Left kidney (tissue), 8 donors: ENCODE results near the gene IVNS1ABP. TPM values are rescaled to one million over a fixed set of nuclear protein-coding genes. Genes with fewer than 3 reads are reported as not detected.
A peak's percentile ranks its signal among the peaks of the same experiment; 100 is the strongest.
"Not testable (repeated sequence)": the region's sequence is repeated elsewhere in the genome, so short reads cannot be mapped to it uniquely, and the experiment has no call there.

Experiments
- DNase-seq: peaks from one replicate; pipeline ENCODE4 v3.0.0-alpha.2; 2013
- long read RNA-seq, 8 donors: transcript quantifications; one replicate each; lab custom pipeline, GENCODE V29; 2026
- polyA plus RNA-seq: library from polyadenylated mRNA; unstranded; fragments of 120-200 nt; gene quantifications from one replicate; pipeline ENCODE4 v1.2.1, GENCODE V29; 2013; ENCODE audit not compliant: insufficient read length

Gene IVNS1ABP
- polyA plus RNA-seq: 334 TPM
- long read RNA-seq, donor 1, full-length matches to known transcripts: 32 of 169 reads
- long read RNA-seq, donor 1, partial matches to known transcripts: 137 of 169 reads
- long read RNA-seq, donor 1, other reads (novel, unspliced or antisense): 0 of 169 reads
- long read RNA-seq, donor 2, full-length matches to known transcripts: 28 of 138 reads
- long read RNA-seq, donor 2, partial matches to known transcripts: 104 of 138 reads
- long read RNA-seq, donor 2, other reads (novel, unspliced or antisense): 6 of 138 reads
- long read RNA-seq, donor 3, full-length matches to known transcripts: 34 of 107 reads
- long read RNA-seq, donor 3, partial matches to known transcripts: 73 of 107 reads
- long read RNA-seq, donor 3, other reads (novel, unspliced or antisense): 0 of 107 reads
- long read RNA-seq, donor 4, full-length matches to known transcripts: 2 of 33 reads
- long read RNA-seq, donor 4, partial matches to known transcripts: 31 of 33 reads
- long read RNA-seq, donor 4, other reads (novel, unspliced or antisense): 0 of 33 reads
- long read RNA-seq, donor 5, full-length matches to known transcripts: 54 of 158 reads
- long read RNA-seq, donor 5, partial matches to known transcripts: 104 of 158 reads
- long read RNA-seq, donor 5, other reads (novel, unspliced or antisense): 0 of 158 reads
- long read RNA-seq, donor 6, full-length matches to known transcripts: 15 of 113 reads
- long read RNA-seq, donor 6, partial matches to known transcripts: 98 of 113 reads
- long read RNA-seq, donor 6, other reads (novel, unspliced or antisense): 0 of 113 reads
- long read RNA-seq, donor 7, full-length matches to known transcripts: 46 of 327 reads
- long read RNA-seq, donor 7, partial matches to known transcripts: 281 of 327 reads
- long read RNA-seq, donor 7, other reads (novel, unspliced or antisense): 0 of 327 reads
- long read RNA-seq, donor 8, full-length matches to known transcripts: 17 of 70 reads
- long read RNA-seq, donor 8, partial matches to known transcripts: 53 of 70 reads
- long read RNA-seq, donor 8, other reads (novel, unspliced or antisense): 0 of 70 reads

DNA sequence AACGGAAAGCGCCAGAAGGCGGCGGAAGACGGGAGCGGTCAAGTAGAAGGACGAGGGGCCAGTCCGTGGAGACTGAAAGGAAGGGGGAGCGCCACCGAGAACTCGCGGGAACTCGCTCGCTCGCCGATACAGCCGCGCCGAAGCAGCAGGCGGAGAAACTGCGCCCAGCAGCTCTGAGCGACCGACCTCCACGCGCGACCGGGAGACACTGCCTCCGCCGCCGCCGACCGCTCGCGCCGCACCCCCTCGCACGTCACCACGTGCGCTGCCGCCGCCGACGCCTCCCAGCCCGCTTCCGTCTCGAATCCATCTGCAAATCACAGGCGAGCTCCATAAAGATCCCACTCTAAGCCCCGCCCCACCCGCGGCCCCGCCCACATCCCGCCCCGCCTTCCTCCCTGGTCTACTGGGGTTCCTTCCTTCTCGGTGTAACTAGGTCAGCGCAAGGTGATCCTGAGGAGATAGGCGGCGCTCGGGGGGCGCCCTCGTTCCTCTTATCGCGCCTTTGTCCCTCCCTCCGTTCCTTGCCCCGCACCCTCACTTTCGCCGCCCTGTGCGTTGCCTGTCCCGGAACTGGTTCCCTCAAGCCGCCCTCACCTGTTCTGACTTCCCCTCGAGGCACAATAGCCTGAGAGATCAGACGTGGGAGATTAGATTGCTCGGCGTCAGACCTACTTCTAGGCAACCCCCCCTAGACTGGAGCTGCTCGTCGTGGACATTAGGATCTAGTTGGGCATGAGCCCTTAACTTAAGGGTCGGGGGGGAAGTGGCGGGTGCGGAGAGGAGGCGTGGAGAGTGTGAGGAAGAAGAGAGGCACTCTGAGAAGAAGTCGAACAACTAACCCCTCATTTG lies at the start of gene IVNS1ABP:
Gene IVNS1ABP (minus strand): TSS at position 210 of the 852 bp plus-strand sequence. CDS start 7,750 bp downstream, outside the sequence.
- DNase-seq: peak; percentile 95

DNA sequence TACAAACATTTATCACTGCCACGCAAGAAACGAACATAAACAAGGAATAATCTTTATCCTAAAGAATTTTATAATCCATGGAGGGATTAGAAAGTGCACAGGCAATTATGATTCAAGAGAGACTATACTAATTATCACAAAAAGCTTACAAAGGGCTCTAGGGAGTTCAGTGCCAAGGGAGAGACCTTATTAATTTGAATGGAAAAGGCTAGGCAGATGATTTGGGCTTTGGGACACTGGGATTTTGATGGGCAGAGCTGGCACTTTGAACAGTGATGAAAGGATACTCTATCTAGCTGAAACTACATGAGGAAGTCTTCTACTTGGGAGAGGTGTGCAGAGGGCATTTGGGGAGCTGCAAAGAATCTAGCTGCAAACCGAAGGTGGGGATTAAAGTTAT lies 48.9 kb upstream of the IVNS1ABP start:
- no peak for DNase-seq

GRCh38 chr1:185364528-185364927 lies 47.5 kb upstream of the IVNS1ABP start:
- DNase-seq: not testable (repeated sequence)

DNA sequence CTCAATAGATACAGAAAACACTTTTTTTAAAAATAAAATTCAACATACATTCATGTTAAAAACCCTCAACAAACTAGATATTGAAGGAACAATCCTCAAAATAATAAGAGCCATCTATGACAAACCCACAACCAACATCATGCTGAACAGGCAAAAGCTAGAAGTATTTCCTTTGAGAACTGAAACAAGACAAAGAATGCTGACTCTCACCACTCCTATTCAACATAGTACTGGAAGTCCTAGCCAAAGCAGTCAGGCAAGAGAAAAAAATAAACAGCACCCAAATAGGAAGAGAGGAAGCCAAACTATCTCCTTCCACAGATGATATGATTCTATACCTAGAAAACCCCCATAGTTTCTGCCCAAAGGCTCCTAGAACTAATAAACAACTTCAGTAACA lies 46.2 kb upstream of the IVNS1ABP start:
- DNase-seq: no peak

DNA sequence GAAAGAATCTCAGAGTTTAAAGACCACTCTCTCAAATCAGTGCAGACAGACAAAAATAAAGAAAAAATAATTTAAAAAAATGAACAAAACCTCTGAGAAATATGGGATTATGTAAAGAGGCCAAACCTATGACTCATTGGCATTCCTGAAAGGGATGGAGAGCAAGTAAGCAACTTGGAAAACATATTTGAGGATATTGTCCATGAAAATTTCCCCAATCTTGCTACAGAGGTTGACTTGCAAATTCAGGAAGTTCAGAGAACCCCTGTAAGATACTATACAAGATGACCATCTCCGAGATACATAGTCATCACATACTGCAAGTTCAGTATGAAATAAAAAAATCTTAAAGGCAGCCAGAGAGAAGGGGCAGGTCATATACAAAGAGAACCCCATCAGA lies 43.7 kb upstream of the IVNS1ABP start:
- DNase-seq: no peak

GRCh38 chr1:185358957-185359356 lies 41.9 kb upstream of the IVNS1ABP start:
- DNase-seq: no peak

DNA sequence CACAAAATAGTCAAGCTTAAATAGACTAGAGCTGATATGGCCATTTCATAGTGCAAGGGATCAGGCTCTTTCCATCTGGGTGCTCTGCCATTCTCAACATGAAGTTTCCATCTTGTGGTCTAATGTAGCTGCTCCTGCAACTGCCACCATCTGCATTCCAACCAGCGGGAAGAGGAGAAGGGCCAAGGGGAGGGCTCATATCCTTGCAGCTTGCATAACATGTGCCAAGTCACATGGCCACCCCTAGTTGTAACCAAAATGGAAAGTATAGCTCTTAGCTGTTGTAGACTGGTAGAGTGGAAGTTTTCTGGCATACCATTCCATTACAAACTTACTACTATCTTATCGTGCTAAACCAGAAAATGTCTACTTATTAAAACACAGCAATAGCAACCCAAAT lies 38.9 kb upstream of the IVNS1ABP start:
- no peak for DNase-seq

GRCh38 chr1:185353124-185353523 lies 36.1 kb upstream of the IVNS1ABP start:
- DNase-seq: no peak

DNA sequence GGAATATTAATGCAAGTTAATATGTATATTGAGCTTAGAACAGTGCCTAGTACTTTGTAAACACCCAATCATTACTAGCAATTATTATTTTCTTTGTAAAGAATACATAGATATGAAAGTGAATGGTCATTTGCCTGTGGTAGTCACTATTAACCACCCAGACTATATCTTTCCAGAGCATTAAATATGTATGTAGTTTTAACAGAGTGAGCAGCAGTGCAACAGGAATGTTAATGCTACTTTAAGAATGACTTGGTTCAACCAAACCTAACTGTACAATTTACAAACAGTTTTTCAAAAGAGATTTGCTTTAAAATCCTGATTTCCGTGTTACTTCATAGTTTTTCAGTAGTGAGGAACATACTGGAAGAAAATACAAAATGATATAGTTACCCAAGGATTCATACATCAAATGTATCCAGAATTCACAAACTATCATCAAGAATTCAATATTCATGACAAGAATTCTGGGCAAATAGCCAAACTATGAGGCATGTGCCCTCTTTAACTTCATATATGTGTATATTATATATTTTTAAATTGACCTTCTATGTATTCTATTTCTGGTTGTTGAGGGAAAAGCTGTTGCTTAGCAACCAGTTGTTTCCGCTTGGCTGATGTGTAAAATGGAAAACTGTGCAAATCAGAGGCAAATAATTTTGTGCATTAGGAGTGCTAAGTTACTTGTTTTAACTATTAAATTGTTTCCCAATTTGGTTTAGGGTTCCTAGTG lies 34.9 kb upstream of the IVNS1ABP start:
- DNase-seq: peak; percentile 43

DNA sequence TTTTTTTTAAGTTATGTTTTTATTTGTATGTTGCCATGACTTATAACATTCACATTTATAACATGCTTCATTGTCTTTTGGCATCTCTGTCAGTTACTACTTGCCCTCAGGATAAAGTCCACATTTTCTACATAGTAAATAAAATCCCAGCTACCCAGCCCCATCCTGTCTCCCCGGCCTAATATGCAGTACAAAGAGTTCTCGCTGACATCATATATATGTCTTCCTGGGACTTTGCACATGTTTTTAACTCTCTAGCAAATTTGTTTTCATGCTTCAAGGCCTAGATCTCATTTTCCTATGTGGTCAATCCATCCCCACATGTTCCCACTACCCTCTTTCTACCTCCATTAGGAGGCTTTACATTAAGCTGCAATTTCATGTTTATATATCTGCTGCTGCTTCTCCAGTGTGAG lies 33.0 kb upstream of the IVNS1ABP start:
- no peak for DNase-seq

- DNase-seq: no peak
Measured at GRCh38 chr1:185349556-185349955, 32.5 kb upstream of the IVNS1ABP start.

- DNase-seq: no peak
Measured at GRCh38 chr1:185348985-185349384, 31.9 kb upstream of the IVNS1ABP start.

GRCh38 chr1:185348296-185348695 lies 31.3 kb upstream of the IVNS1ABP start:
- no peak for DNase-seq

- DNase-seq: no peak
Measured at GRCh38 chr1:185345913-185346720, 29.1 kb upstream of the IVNS1ABP start.

GRCh38 chr1:185343306-185343705 lies 26.3 kb upstream of the IVNS1ABP start:
- DNase-seq: no peak

- DNase-seq: no peak
Measured at GRCh38 chr1:185342672-185343259, 25.7 kb upstream of the IVNS1ABP start.

- DNase-seq: no peak
Measured at GRCh38 chr1:185342017-185342416, 25.0 kb upstream of the IVNS1ABP start.

- DNase-seq: no peak
Measured at GRCh38 chr1:185341196-185341781, 24.2 kb upstream of the IVNS1ABP start.
